K562 treated with DMSO at 1 percent for 24 hours (cell line): ENCODE data around the gene ZNF561. TPM values are rescaled to one million over a fixed set of nuclear protein-coding genes. Genes with fewer than 3 reads are reported as not detected.

ENCODE experiments used
- total RNA-seq: library from RNA; unstranded; fragments of 300-600 nt; gene quantifications from 2 replicates; pipeline ENCODE4 v1.2.3, GENCODE V29; 2022; ENCODE audit warnings: low read depth; ENCODE audit not compliant: insufficient read depth

ZNF561 gene
- 13.9 and 14.1 TPM in 2 replicates for total RNA-seq

DNA sequence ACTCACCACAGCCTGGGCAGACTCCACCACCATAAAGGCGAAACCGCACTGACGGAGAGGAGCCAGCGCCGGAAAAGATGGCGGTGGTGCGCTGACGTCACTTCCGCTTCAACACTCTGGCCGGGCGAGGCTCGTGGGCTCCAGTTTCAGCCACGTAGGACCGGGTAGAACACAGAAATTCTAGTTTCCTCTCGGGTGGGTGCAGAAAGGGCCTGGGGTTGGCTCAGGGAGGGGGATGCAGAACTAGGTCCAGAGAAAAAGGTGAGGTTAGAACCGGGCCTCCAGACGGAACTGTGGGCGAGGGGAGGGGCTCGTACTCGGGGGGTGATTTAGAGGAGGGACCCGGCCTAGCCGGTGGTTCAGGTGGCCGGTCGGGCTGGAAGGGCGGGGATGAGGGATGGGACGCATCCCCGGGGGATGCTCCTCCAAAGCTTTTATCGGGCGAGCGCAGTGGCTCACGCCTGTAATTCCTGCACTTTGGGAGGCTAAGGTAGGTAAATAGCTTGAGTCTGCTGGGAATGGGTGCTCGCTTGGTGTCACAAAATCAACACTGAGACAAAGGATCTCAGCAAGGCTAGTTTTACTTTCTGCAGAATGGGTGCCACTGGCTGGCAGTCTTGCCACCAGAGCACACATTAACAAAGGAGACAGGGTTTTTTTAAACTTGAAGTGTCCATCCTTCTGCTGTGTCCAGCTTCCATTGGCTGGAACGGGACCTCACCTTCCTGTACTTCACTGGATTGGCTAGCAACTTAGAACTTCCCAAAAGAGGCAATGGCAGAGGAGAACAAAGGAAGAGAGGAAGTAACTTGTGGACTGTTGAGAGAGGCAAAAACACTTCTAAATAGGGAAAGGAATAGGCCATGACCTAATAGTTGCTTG is at the start of gene ZNF561:
ZNF561 (minus strand) TSS at position 77 of the 882 bp plus-strand sequence. CDS start 1,776 bp downstream, outside the sequence.

DNA sequence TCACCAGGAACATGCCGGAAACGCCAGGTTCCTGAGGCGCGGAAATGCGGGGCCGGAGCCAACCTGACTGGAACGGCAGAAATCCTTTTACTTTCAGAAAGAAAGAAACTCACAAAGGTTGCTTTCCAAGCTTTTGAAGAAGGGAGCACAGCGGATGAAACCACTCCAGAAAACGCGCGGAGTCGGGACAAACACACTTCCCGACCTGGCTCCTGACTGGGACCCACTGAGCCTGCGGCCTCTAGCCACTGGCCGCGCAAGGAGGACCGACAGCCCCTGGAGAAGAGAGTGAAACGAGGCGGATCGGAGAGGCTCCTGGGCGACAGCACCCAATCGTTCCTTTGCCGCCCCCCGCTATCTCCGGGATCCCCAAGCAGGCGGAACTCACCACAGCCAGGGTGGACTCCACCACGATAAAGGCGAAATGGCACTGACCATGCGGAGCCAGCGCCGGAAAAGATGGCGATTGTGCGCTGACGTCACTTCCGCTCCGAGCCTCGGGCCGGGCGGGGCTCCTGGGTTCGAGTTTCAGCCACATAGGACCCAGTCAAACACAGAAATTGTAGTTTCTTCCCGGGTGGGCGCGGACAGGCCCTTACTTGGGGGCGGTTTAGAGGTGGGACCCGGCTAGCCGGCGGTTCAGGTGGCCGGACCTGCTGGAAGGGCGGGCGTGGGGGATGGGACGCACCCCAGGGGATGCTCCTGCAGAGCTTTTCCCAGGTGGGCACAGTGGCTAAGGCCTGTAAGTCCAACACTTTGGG is 36.8 kb downstream of the ZNF561 start, which contains the start of gene ZNF121:
ZNF121 (minus strand) TSS at position 432 of the 761 bp plus-strand sequence. CDS start 16,407 bp downstream, outside the sequence.

Other genes with a start within 250 kb of the ZNF561 start
- gene ZNF266, start 185.7 kb downstream of the ZNF561 start, total RNA-seq = 18.9 and 19.1 TPM in 2 replicates
- 0.19 TPM in 1 of 2 replicates, not detected in the other for gene ZNF560, start 122.6 kb downstream of the ZNF561 start, total RNA-seq
- gene ZNF426, start 82.6 kb downstream of the ZNF561 start, total RNA-seq = 3.1 and 6.3 TPM in 2 replicates
- gene ZNF121, start 36.7 kb downstream of the ZNF561 start, total RNA-seq = 5.0 and 6.5 TPM in 2 replicates
- 3.1 and 4.5 TPM in 2 replicates for gene ZNF562, start 53.9 kb upstream of the ZNF561 start, total RNA-seq
- 7.9 and 17.0 TPM in 2 replicates for gene ZNF846, start 147.5 kb upstream of the ZNF561 start, total RNA-seq
- 63.1 and 65.0 TPM in 2 replicates for gene FBXL12, start 197.8 kb upstream of the ZNF561 start, total RNA-seq
- 636 and 749 TPM in 2 replicates for gene UBL5, start 206.7 kb upstream of the ZNF561 start, total RNA-seq
- gene PIN1, start 214.1 kb upstream of the ZNF561 start, total RNA-seq = 197 and 205 TPM in 2 replicates